Smooth muscle cell (in vitro differentiated cells): ENCODE data around the gene RAP1B. TPM values are rescaled to one million over a fixed set of nuclear protein-coding genes. Genes with fewer than 3 reads are reported as not detected.

Source experiments
- DNase-seq: peaks from one replicate; lab custom pipeline; 2025; ENCODE audit not compliant: unreplicated experiment; lab: John Stamatoyannopoulos, UW
- H2AFZ ChIP-seq: fragments of 200-600 bp; sonication (generic); 2 replicates; pipeline ENCODE4 v1.6.0; 2016; ENCODE audit warnings: antibody characterized with exemption, low read depth, mild to moderate bottlenecking
- H3F3A ChIP-seq: fragments of 200-600 bp; sonication (generic); 2 replicates; pipeline ENCODE4 v1.6.0; 2017; ENCODE audit warnings: antibody characterized with exemption, low read depth
- H3K27ac ChIP-seq: fragments of 200-600 bp; sonication (generic); 2 replicates; pipeline ENCODE4 v1.5.1; 2016; ENCODE audit warnings: low read depth, mild to moderate bottlenecking
- H3K27me3 ChIP-seq: fragments of 200-600 bp; sonication (generic); 2 replicates; pipeline ENCODE4 v1.6.1; 2016; ENCODE audit warnings: low read depth, mild to moderate bottlenecking
- H3K36me3 ChIP-seq: fragments of 200-600 bp; sonication (generic); 2 replicates; pipeline ENCODE4 v1.5.1; 2016; ENCODE audit warnings: low read depth
- H3K4me1 ChIP-seq: fragments of 200-600 bp; sonication (generic); 2 replicates; pipeline ENCODE4 v1.5.1; 2016; ENCODE audit warnings: low read depth
- H3K4me2 ChIP-seq: fragments of 200-600 bp; sonication (generic); 2 replicates; pipeline ENCODE4 v1.6.0; 2016; ENCODE audit warnings: mild to moderate bottlenecking
- H3K4me3 ChIP-seq: fragments of 200-600 bp; sonication (generic); 2 replicates; pipeline ENCODE4 v1.5.1; 2016; ENCODE audit warnings: mild to moderate bottlenecking
- H3K79me2 ChIP-seq: fragments of 200-600 bp; sonication (generic); 2 replicates; pipeline ENCODE4 v1.6.0; 2016; ENCODE audit warnings: low read depth, mild to moderate bottlenecking
- H3K9ac ChIP-seq: fragments of 200-600 bp; sonication (generic); 2 replicates; pipeline ENCODE4 v1.6.0; 2016; ENCODE audit warnings: low read depth
- H3K9me3 ChIP-seq: fragments of 200-600 bp; sonication (generic); replicated peaks from 2 replicates; pipeline ENCODE4 v1.5.1; 2016; ENCODE audit warnings: low read depth
- H4K20me1 ChIP-seq: fragments of 200-600 bp; sonication (generic); 2 replicates; pipeline ENCODE4 v1.6.0; 2016; ENCODE audit warnings: low read depth
- CTCF ChIP-seq: fragments of 200-600 bp; sonication (generic); IDR thresholded peaks from 2 replicates; pipeline ENCODE4 v1.5.1; 2017; ENCODE audit warnings: borderline replicate concordance, mild to moderate bottlenecking, antibody characterized with exemption; ENCODE audit not compliant: insufficient read depth, poor library complexity, severe bottlenecking
- WGBS: methylation state at CpG from one replicate; pipeline ENCODE4 v1.1.7; 2016; ENCODE audit warnings: low lambda C conversion rate; 5-methylcytosine and 5-hydroxymethylcytosine counted together
- polyA plus RNA-seq: library from polyadenylated mRNA; unstranded; fragments of >200 nt; fragmentation: Nextera tagmentation; extraction: Ambion mirVana; gene quantifications from 2 replicates; pipeline ENCODE4 v1.2.1, GENCODE V29; 2016
- total RNA-seq: library from RNA; depleted of rRNA; stranded (reverse); fragments of >200 nt; gene quantifications from 2 replicates; pipeline ENCODE4 v1.2.3, GENCODE V29; 2014

Gene RAP1B
- total and polyA plus RNA-seq, 2 experiments from 2014 or later: 236 to 275 TPM

GRCh38 chr12:68665016-68665569 lies 54.4 kb downstream of the RAP1B start:
- no peak overlapping the region for H3K9ac ChIP-seq
- H3K27ac ChIP-seq: no peak overlapping the region
- WGBS: 92% methylated on average over 3 of the region's 3 CpGs
- H3K36me3 ChIP-seq: no peaks in the 10 kb centered on the region
- H3K4me3 ChIP-seq: no peak overlapping the region
- no peaks in the 10 kb centered on the region for H3K9me3 ChIP-seq
- H3F3A ChIP-seq: peaks cover 11% of the 10 kb centered on the region
- no peaks in the 10 kb centered on the region for H3K4me1 ChIP-seq
- H3K27me3 ChIP-seq: no peaks in the 10 kb centered on the region
- no peak for DNase-seq
- no peak overlapping the region for H2AFZ ChIP-seq
- no peaks in the 10 kb centered on the region for H3K79me2 ChIP-seq
- no peak overlapping the region for H3K4me2 ChIP-seq
- H4K20me1 ChIP-seq: peaks cover 5% of the 10 kb centered on the region
- TF ChIP-seq CTCF: no peak

DNA sequence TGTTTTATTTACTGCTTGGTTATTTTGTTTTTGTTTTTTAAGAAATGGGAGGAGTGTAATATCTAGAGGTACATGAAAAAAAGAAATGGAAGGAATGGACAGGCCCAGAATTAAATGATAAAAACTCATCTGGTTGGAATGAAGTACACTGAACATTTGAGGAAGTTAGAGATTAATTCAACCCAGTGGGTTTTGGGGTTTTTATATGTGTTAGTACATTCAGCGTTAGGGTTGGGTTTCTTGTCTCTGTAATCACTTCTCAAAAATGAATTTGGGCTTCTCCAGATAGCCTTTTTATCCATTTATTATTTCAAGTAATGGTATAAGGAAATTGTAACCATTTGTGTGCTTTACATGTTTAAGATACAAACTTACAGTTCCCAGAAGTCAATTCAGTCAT lies 56.6 kb downstream of the RAP1B start:
- Histone ChIP-seq H3K79me2 (no peaks in the 10 kb centered on the region), H3K4me1 (no peaks in the 10 kb centered on the region), H3K9me3 (no peaks in the 10 kb centered on the region), H3F3A (peaks cover 11% of the 10 kb centered on the region), H4K20me1 (no peaks in the 10 kb centered on the region), H3K36me3 (no peaks in the 10 kb centered on the region), H2AFZ (no peak overlapping the region), H3K4me2 (no peak overlapping the region), H3K4me3 (no peak overlapping the region), H3K9ac (no peak overlapping the region), H3K27ac (no peak overlapping the region), H3K27me3 (no peaks in the 10 kb centered on the region)
- TF ChIP-seq CTCF: no peak
- WGBS: 92% methylated on average over 1 of the region's 1 CpG
- no peak for DNase-seq

DNA sequence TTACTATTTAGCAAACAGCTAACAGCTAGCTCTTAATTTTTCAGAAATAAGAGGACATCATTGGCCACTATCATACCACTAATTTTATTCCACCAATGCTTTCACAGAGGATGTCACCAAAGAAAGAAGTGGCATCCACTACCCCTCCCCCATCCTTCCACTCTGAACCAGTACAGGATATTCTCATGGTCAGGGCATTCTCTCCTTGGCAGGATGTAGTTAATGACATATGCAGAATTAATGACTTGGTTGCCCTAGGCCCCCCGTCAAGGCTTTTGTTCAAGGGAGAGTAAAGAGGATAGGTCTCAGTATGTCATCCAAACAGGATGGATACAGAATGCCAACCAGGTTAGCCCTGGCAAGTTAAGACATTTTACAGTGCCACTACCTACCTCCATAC lies 57.2 kb downstream of the RAP1B start:
- H3K9me3 ChIP-seq: no peaks in the 10 kb centered on the region
- no peaks in the 10 kb centered on the region for H3K36me3 ChIP-seq
- no peaks in the 10 kb centered on the region for H3K27me3 ChIP-seq
- H3K79me2 ChIP-seq: no peaks in the 10 kb centered on the region
- H3K4me2 ChIP-seq: no peak overlapping the region
- H2AFZ ChIP-seq: no peak overlapping the region
- peaks cover 11% of the 10 kb centered on the region for H3F3A ChIP-seq
- no peak overlapping the region for H3K4me3 ChIP-seq
- H3K27ac ChIP-seq: no peak overlapping the region
- no peaks in the 10 kb centered on the region for H4K20me1 ChIP-seq
- no peak for DNase-seq
- H3K9ac ChIP-seq: no peak overlapping the region
- 53% methylated on average over 1 of the region's 1 CpG for WGBS
- no peak for TF ChIP-seq CTCF
- H3K4me1 ChIP-seq: no peaks in the 10 kb centered on the region

- Histone ChIP-seq H3K4me3 (no peak overlapping the region), H3K36me3 (no peaks in the 10 kb centered on the region), H3K27me3 (no peaks in the 10 kb centered on the region), H3K4me1 (no peaks in the 10 kb centered on the region), H3K79me2 (no peaks in the 10 kb centered on the region), H4K20me1 (no peaks in the 10 kb centered on the region), H3K4me2 (no peak overlapping the region), H3F3A (peaks cover 7% of the 10 kb centered on the region), H2AFZ (no peak overlapping the region), H3K9me3 (no peaks in the 10 kb centered on the region), H3K9ac (no peak overlapping the region), H3K27ac (no peak overlapping the region)
- no peak for TF ChIP-seq CTCF
- WGBS: 82% methylated on average over 4 of the region's 4 CpGs
- DNase-seq: no peak
Observed at GRCh38 chr12:68671179-68671578, 60.5 kb downstream of the RAP1B start.
